GM18511 (cell line): Measurements from ENCODE around the gene PPDPF.
"Not testable (repeated sequence)": the region's sequence is repeated elsewhere in the genome, so short reads cannot be mapped to it uniquely, and the experiment has no call there.

ENCODE experiments used
- ATAC-seq: cut with Tn5 transposase; IDR thresholded peaks from one replicate; pipeline ENCODE4 v1.9.1; 2021; ENCODE audit warnings: mild to moderate bottlenecking, moderate library complexity; ENCODE audit not compliant: unreplicated experiment

The PPDPF gene

GRCh38 chr20:63520504-63520933 lies at the start of gene PPDPF:
TSS of gene PPDPF (plus strand) at chr20:63520765. CDS start at chr20:63521309, 544 bp downstream.
- peak; percentile 69 for ATAC-seq

- no peak for ATAC-seq
Observed at GRCh38 chr20:63471002-63471716, 49.4 kb upstream of the PPDPF start.

GRCh38 chr20:63471717-63471980 lies 48.9 kb upstream of the PPDPF start:
- ATAC-seq = no peak

- no peak for ATAC-seq
Observed at GRCh38 chr20:63471981-63472831, 48.4 kb upstream of the PPDPF start, which contains the start of gene KCNQ2. TSS of gene KCNQ2 (minus strand) at chr20:63472655. CDS start at chr20:63472463, 192 bp downstream.

- ATAC-seq = no peak
Observed at GRCh38 chr20:63472862-63473390, 47.6 kb upstream of the PPDPF start.

GRCh38 chr20:63473555-63474449 lies 46.8 kb upstream of the PPDPF start:
- ATAC-seq = no peak

GRCh38 chr20:63475209-63475608 lies 45.4 kb upstream of the PPDPF start:
- no peak for ATAC-seq

- ATAC-seq = no peak
Observed at GRCh38 chr20:63477061-63477616, 43.4 kb upstream of the PPDPF start.

- no peak for ATAC-seq
Observed at GRCh38 chr20:63477944-63478343, 42.6 kb upstream of the PPDPF start.

- no peak for ATAC-seq
Observed at GRCh38 chr20:63478346-63479302, 41.9 kb upstream of the PPDPF start.

- not testable (repeated sequence) for ATAC-seq
Observed at GRCh38 chr20:63479695-63480419, 40.7 kb upstream of the PPDPF start.

GRCh38 chr20:63481503-63481902 lies 39.1 kb upstream of the PPDPF start:
- ATAC-seq = no peak

GRCh38 chr20:63482021-63482587 lies 38.5 kb upstream of the PPDPF start:
- no peak for ATAC-seq

- ATAC-seq = no peak
Observed at GRCh38 chr20:63483834-63484233, 36.7 kb upstream of the PPDPF start.

GRCh38 chr20:63484236-63484635 lies 36.3 kb upstream of the PPDPF start:
- no peak for ATAC-seq

- no peak for ATAC-seq
Observed at GRCh38 chr20:63484651-63485403, 35.7 kb upstream of the PPDPF start.

- no peak for ATAC-seq
Observed at GRCh38 chr20:63486300-63486855, 34.2 kb upstream of the PPDPF start.
